DND-41 (cell line): ENCODE measurements around the gene PCF11.

Source experiments
- CTCF ChIP-seq: IDR thresholded peaks from 2 replicates; pipeline ENCODE4 v1.5.1; 2012; ENCODE audit warnings: borderline replicate concordance, low read length, moderate library complexity, mild to moderate bottlenecking; ENCODE audit not compliant: poor library complexity, severe bottlenecking; ENCODE audit errors: extremely low read depth
- EZH2 ChIP-seq: IDR thresholded peaks from 3 replicates; pipeline ENCODE4 v1.6.1; 2012; ENCODE audit warnings: borderline replicate concordance, low read depth, mild to moderate bottlenecking, moderate library complexity, low read length, inconsistent platforms; ENCODE audit not compliant: severe bottlenecking

GRCh38 chr11:83206221-83206620 is 49.3 kb downstream of the PCF11 start:
- TF ChIP-seq CTCF, result no peak
- TF ChIP-seq EZH2, result no peak
